ENCODE results near the gene RCAN2. TPM values are rescaled to one million over a fixed set of nuclear protein-coding genes. Genes with fewer than 3 reads are reported as not detected.
A peak's percentile ranks its signal among the peaks of the same experiment; 100 is the strongest.

The RCAN2 gene
- total RNA-seq, 2 experiments from 2014 or later = 0.57 to 0.91 TPM

GRCh38 chr6:46509981-46510510 lies 18.8 kb upstream of the RCAN2 start:
- ATAC-seq = no peak

GRCh38 chr6:46509063-46509462 lies 17.8 kb upstream of the RCAN2 start:
- Mint-ChIP-seq H3K27me3 (peaks cover 10% of the 10 kb centered on the region), H3K4me3 (no peak overlapping the region), H3K36me3 (ENCODE audit: low read depth) (no peaks in the 10 kb centered on the region), H3K9me3 (ENCODE audit: low read depth) (no peaks in the 10 kb centered on the region), H3K27ac (no peak overlapping the region), H3K4me1 (no peaks in the 10 kb centered on the region)
- intact Hi-C loops (cut with DNase I, micrococcal nuclease) = no loop called here
- DNase-seq (no peak), ATAC-seq (no peak)
- ChIA-PET CTCF (no interaction called here), POLR2A (no interaction called here)

More at GRCh38 chr6:46509981-46510510, 18.8 kb upstream of the RCAN2 start:
- Mint-ChIP-seq H3K4me1 (no peaks in the 10 kb centered on the region), H3K4me3 (no peak overlapping the region), H3K27ac (no peak overlapping the region), H3K36me3 (ENCODE audit: low read depth) (no peaks in the 10 kb centered on the region), H3K9me3 (ENCODE audit: low read depth) (no peaks in the 10 kb centered on the region), H3K27me3 (peaks cover 10% of the 10 kb centered on the region)
- intact Hi-C loops (cut with DNase I, micrococcal nuclease) = no loop called here
- CTCF ChIA-PET = interaction anchor here (1.3 kb wide), 1 partner anchor 8 kb away, joined by 3 read pairs; no protein-coding TSS in a partner anchor
- DNase-seq = no peak
- POLR2A ChIA-PET = no interaction called here

GRCh38 chr6:46507426-46507825 lies 16.2 kb upstream of the RCAN2 start:
- Mint-ChIP-seq H3K27me3 (peaks cover 10% of the 10 kb centered on the region), H3K36me3 (ENCODE audit: low read depth) (no peaks in the 10 kb centered on the region), H3K4me3 (no peak overlapping the region), H3K9me3 (ENCODE audit: low read depth) (no peaks in the 10 kb centered on the region), H3K4me1 (no peaks in the 10 kb centered on the region), H3K27ac (no peak overlapping the region)
- CTCF ChIA-PET = interaction anchor here (0.8 kb wide), 1 partner anchor 10 kb away, joined by 4 read pairs; no protein-coding TSS in a partner anchor
- intact Hi-C loops (cut with DNase I, micrococcal nuclease) = no loop called here
- no peak for DNase-seq
- no peak for ATAC-seq
- POLR2A ChIA-PET = no interaction called here

DNA sequence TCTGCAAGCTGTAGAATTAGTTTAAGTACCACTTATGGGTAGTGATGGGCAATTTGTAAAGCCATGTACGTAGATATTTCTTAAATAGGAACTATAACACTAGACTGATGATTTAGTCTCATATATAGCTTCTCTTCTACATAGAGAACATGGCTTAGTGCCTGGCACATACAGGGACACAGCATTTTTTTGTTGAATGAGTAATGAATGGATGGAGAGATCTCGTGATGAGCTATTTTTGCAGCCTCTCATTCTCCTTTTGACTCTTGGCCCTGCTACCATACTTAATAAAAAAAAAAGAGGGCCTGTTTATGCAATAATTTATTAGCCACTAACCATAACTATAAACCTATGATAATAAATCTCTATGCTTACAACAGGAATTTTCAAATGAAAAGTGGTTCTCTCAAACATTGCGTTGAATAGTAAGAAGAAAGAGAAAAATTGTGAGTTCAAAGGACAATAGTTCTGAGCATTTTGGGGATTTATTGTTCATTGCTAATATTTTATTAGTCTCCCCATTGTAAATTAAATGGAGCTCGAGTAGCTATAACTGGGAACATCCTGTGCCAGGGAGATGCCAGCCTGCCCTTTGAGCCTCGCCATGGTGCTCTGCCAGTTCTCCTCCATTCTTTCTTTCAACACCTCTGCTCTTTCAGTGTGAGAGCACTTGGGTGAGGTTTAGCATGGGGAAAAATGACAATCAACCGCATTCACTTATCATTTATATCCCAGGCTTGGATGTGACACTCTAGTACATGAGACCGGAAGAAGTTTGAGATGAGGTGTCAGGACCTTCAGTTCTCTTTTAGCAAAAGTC lies 14.7 kb upstream of the RCAN2 start:
- intact Hi-C loops (cut with DNase I, micrococcal nuclease) = no loop called here
- POLR2A ChIA-PET = no interaction called here
- Mint-ChIP-seq H3K9me3 (ENCODE audit: low read depth) (no peaks in the 10 kb centered on the region), H3K27ac (no peak overlapping the region), H3K36me3 (ENCODE audit: low read depth) (no peaks in the 10 kb centered on the region), H3K4me1 (no peaks in the 10 kb centered on the region), H3K27me3 (peaks cover 8% of the 10 kb centered on the region), H3K4me3 (no peak overlapping the region)
- DNase-seq (no peak), ATAC-seq (no peak)
- CTCF ChIA-PET = interaction anchor here (1.1 to 2.3 kb wide), 2 partner anchors 12 to 415 kb away, joined by 3 to 6 read pairs; no protein-coding TSS in a partner anchor

- Mint-ChIP-seq H3K36me3 (ENCODE audit: low read depth) (no peaks in the 10 kb centered on the region), H3K4me3 (no peak overlapping the region), H3K4me1 (no peaks in the 10 kb centered on the region), H3K27me3 (peaks cover 13% of the 10 kb centered on the region), H3K9me3 (ENCODE audit: low read depth) (no peaks in the 10 kb centered on the region), H3K27ac (no peak overlapping the region)
- POLR2A ChIA-PET = no interaction called here
- ATAC-seq (no peak), DNase-seq (no peak)
- intact Hi-C loops (cut with DNase I, micrococcal nuclease) = no loop called here
- CTCF ChIA-PET = interaction anchor here (0.7 kb wide), 1 partner anchor 1106 kb away, joined by 3 read pairs; no protein-coding TSS in a partner anchor
Measured at GRCh38 chr6:46504242-46504641, 13.0 kb upstream of the RCAN2 start.

GRCh38 chr6:46502486-46503119 lies 11.4 kb upstream of the RCAN2 start:
- Mint-ChIP-seq H3K27me3 (peaks cover 14% of the 10 kb centered on the region), H3K27ac (no peak overlapping the region), H3K36me3 (ENCODE audit: low read depth) (no peaks in the 10 kb centered on the region), H3K9me3 (ENCODE audit: low read depth) (no peaks in the 10 kb centered on the region), H3K4me3 (no peak overlapping the region), H3K4me1 (no peaks in the 10 kb centered on the region)
- intact Hi-C loops (cut with DNase I, micrococcal nuclease) = no loop called here
- DNase-seq = no peak
- ChIA-PET POLR2A (no interaction called here), CTCF (interaction anchor here (1.0 kb wide), 1 partner anchor 13 kb away, joined by 3 read pairs; no protein-coding TSS in a partner anchor)
- ATAC-seq = no peak

GRCh38 chr6:46501136-46502089 lies 10.2 kb upstream of the RCAN2 start:
- CTCF ChIA-PET = interaction anchor here (0.7 to 1.0 kb wide), 2 partner anchors 9 to 276 kb away, joined by 3 read pairs; no protein-coding TSS in a partner anchor
- no peaks in the 10 kb centered on the region for H3K9me3 Mint-ChIP-seq (ENCODE audit: low read depth)
- DNase-seq (no peak), ATAC-seq (no peak)
- no peaks in the 10 kb centered on the region for H3K4me1 Mint-ChIP-seq
- intact Hi-C loops (cut with DNase I, micrococcal nuclease) = no loop called here
- H3K27me3 Mint-ChIP-seq = peaks cover 22% of the 10 kb centered on the region
- no peak overlapping the region for H3K27ac Mint-ChIP-seq
- H3K36me3 Mint-ChIP-seq (ENCODE audit: low read depth) = no peaks in the 10 kb centered on the region
- H3K4me3 Mint-ChIP-seq = no peak overlapping the region
- POLR2A ChIA-PET = no interaction called here

GRCh38 chr6:46500382-46500781 lies 9.1 kb upstream of the RCAN2 start:
- peaks cover 27% of the 10 kb centered on the region for H3K27me3 Mint-ChIP-seq
- H3K4me3 Mint-ChIP-seq = no peak overlapping the region
- no peak overlapping the region for H3K27ac Mint-ChIP-seq
- ChIA-PET POLR2A (no interaction called here), CTCF (no interaction called here)
- no peaks in the 10 kb centered on the region for H3K36me3 Mint-ChIP-seq (ENCODE audit: low read depth)
- intact Hi-C loops (cut with DNase I, micrococcal nuclease) = no loop called here
- ATAC-seq (no peak), DNase-seq (no peak)
- no peaks in the 10 kb centered on the region for H3K9me3 Mint-ChIP-seq (ENCODE audit: low read depth)
- H3K4me1 Mint-ChIP-seq = no peaks in the 10 kb centered on the region

DNA sequence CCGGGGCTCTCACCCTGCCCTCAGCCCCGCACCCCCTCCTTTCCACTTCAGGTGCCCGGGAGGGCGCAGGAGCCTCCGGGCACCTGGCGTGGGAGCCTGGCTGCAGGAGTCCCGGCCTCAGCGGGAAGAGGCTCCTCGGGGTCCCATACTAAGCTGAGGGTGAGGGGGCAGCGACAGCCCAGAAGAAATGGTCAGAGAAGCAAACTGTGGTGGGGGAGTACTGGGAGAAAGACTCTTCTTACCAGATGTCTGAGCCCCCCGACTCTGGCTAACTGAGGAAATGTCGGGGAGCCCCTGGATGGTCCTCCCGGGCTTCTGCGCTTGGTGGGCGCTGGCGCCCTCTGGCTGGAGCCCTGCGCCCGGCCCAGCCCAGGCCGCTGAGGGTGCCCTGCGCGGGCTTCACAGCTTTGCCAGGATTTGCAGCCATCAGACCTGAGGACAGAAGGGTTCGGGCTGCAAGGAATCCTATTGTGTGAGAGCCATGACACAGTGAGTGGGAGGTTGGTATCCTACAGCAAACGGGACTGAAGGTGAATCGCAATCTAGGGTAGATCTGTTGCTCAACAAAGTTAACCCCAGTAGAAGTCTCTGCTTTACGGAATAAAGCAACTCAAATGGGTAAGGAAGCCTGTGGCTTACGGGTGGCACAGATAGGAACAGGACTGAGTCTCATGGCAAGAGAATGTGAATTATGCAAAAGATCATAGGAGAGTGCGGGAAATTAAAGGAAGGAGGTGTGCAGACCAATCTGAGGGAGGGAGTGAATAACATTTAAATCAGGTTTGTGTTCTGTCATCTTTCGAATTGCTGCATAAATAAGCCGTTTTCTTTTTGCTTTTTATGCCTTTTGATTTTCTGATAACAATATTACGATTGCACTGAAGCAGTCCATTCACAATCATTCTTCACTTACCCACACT lies 639 bp upstream of the RCAN2 start:
- intact Hi-C loops (cut with DNase I, micrococcal nuclease) = loop anchor here in 1 of 2 experiments (5.0 to 10.0 kb wide), 2 partner anchors 270 to 397 kb away; no protein-coding TSS in a partner anchor
- ATAC-seq (peak; percentile 47), DNase-seq (peak; percentile 29)
- Mint-ChIP-seq H3K36me3 (ENCODE audit: low read depth) (no peaks in the 10 kb centered on the region), H3K27me3 (peaks cover 58% of the 10 kb centered on the region), H3K9me3 (ENCODE audit: low read depth) (no peaks in the 10 kb centered on the region), H3K4me1 (peaks cover 3% of the 10 kb centered on the region), H3K27ac (no peak overlapping the region), H3K4me3 (peak overlapping the region; percentile 10)
- POLR2A ChIA-PET = no interaction called here
- CTCF ChIA-PET = interaction anchor here (0.8 kb wide), 1 partner anchor 119 kb away, joined by 3 read pairs; no protein-coding TSS in a partner anchor

DNA sequence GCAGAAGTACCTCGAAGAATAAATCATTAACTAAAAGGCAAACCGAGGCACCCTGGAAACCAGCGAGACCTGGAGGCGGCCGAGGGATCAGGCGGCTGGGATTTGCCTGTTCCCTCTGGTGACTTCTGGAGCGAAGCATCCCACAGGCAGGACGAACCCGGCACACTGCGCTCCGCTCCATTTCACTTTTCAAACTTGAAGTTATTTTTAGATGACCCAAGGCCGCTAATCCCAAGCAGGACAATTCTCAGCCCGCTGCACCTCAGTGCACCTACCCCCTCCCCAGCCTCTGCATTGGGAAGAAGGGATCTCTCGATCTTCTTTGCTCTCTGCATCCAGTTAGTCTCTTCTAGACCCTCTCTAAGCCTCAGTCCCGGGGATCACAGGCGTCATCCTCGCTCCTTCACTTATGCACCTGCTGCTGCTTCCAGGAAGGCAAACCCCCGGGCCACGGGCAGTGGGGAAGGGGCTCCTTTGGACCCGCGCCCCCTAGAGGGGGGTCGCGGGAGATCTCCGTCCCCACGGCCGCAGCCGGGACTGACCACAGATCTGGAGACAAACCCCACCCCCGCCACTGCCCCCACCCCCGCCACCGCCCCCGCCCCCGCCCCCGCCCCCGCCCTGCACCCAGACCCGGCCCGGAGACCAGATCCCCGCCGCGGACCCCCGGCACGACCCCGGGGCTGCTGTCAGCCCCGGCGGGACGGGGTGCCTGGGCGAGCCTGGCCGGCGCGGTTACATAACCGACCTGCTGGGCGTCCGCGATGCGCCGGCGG lies 636 bp downstream of the RCAN2 start:
- DNase-seq (no peak), ATAC-seq (no peak)
- H3K4me3 Mint-ChIP-seq = peak overlapping the region; percentile 24
- POLR2A ChIA-PET = no interaction called here
- H3K9me3 Mint-ChIP-seq (ENCODE audit: low read depth) = no peaks in the 10 kb centered on the region
- H3K4me1 Mint-ChIP-seq = peaks cover 3% of the 10 kb centered on the region
- no peak overlapping the region for H3K27ac Mint-ChIP-seq
- CTCF ChIA-PET = no interaction called here
- no peaks in the 10 kb centered on the region for H3K36me3 Mint-ChIP-seq (ENCODE audit: low read depth)
- H3K27me3 Mint-ChIP-seq = peaks cover 57% of the 10 kb centered on the region
- intact Hi-C loops (cut with DNase I, micrococcal nuclease) = loop anchor here in 1 of 2 experiments (5.0 to 10.0 kb wide), 2 partner anchors 268 to 396 kb away; no protein-coding TSS in a partner anchor
